Stomach smooth muscle (tissue), 2 donors: ENCODE data around the gene CACNG1.

Experiments
- H3K27ac ChIP-seq: one replicate; pipeline ENCODE4 v1.7.0; 2013; ENCODE audit warnings: mild to moderate bottlenecking, low read length, inconsistent platforms
- H3K27me3 ChIP-seq, 2 donors: one replicate each; pipeline ENCODE4 v1.7.0; 2013; ENCODE audit warnings: low read length in 2 of 2; ENCODE audit not compliant: insufficient read depth in 2 of 2, control insufficient read depth in 1 of 2
- H3K36me3 ChIP-seq, 2 donors: one replicate each; pipeline ENCODE4 v1.7.0; 2013; ENCODE audit warnings: low read length in 2 of 2; ENCODE audit not compliant: control insufficient read depth in 2 of 2, insufficient read depth in 2 of 2
- H3K4me1 ChIP-seq: one replicate; pipeline ENCODE4 v1.7.0; 2013; ENCODE audit warnings: low read length; ENCODE audit not compliant: control insufficient read depth, insufficient read depth
- H3K4me3 ChIP-seq, 2 donors: one replicate each; pipeline ENCODE4 v1.7.0; 2013; ENCODE audit warnings: low read length in 2 of 2
- H3K9ac ChIP-seq, 2 donors: one replicate each; pipeline ENCODE4 v1.7.0; 2013; ENCODE audit warnings: low read length in 2 of 2, mild to moderate bottlenecking in 1 of 2
- H3K9me3 ChIP-seq, 2 donors: one replicate each; pipeline ENCODE4 v1.7.0; 2013; ENCODE audit warnings: low read length in 2 of 2; ENCODE audit not compliant: control insufficient read depth in 2 of 2
- donor health status: healthy.
- donor health status: Pancreatic carcinoma.

The CACNG1 gene

GRCh38 chr17:67052720-67053437, 8.5 kb downstream of the CACNG1 start:
- Histone ChIP-seq H3K9me3 (peaks cover 0 to 9% of the 10 kb centered on the region in 2 donors), H3K36me3 (no peaks in the 10 kb centered on the region), H3K4me3 (no peak overlapping the region), H3K27ac (no peak overlapping the region), H3K27me3 (no peaks in the 10 kb centered on the region), H3K4me1 (no peaks in the 10 kb centered on the region), H3K9ac (no peak overlapping the region)

- Histone ChIP-seq H3K9me3 (peaks cover 0 to 9% of the 10 kb centered on the region in 2 donors), H3K27me3 (no peaks in the 10 kb centered on the region), H3K36me3 (no peaks in the 10 kb centered on the region), H3K4me3 (no peak overlapping the region), H3K9ac (no peak overlapping the region), H3K27ac (no peak overlapping the region), H3K4me1 (no peaks in the 10 kb centered on the region)
These were observed 9.2 kb downstream of the CACNG1 start for GRCh38 chr17:67053438-67054000.

- no peaks in the 10 kb centered on the region for H3K36me3 ChIP-seq
- H3K27ac ChIP-seq, result no peak overlapping the region
- H3K9ac ChIP-seq, result no peak overlapping the region
- no peak overlapping the region for H3K4me3 ChIP-seq
- H3K27me3 ChIP-seq, result no peaks in the 10 kb centered on the region
- no peaks in the 10 kb centered on the region for H3K4me1 ChIP-seq
- H3K9me3 ChIP-seq, result peaks cover 0 to 6% of the 10 kb centered on the region in 2 donors
These were observed 9.7 kb downstream of the CACNG1 start for GRCh38 chr17:67054011-67054591.

GRCh38 chr17:67054608-67055007, 10.3 kb downstream of the CACNG1 start:
- Histone ChIP-seq H3K4me3 (no peak overlapping the region), H3K27ac (no peak overlapping the region), H3K36me3 (no peaks in the 10 kb centered on the region), H3K9me3 (peaks cover 0 to 3% of the 10 kb centered on the region in 2 donors), H3K9ac (no peak overlapping the region), H3K27me3 (no peaks in the 10 kb centered on the region), H3K4me1 (no peaks in the 10 kb centered on the region)

- Histone ChIP-seq H3K27me3 (no peaks in the 10 kb centered on the region), H3K4me3 (no peak overlapping the region), H3K4me1 (no peaks in the 10 kb centered on the region), H3K27ac (no peak overlapping the region), H3K9ac (no peak overlapping the region), H3K9me3 (peaks cover 0 to 1% of the 10 kb centered on the region in 2 donors), H3K36me3 (no peaks in the 10 kb centered on the region)
These were observed 10.7 kb downstream of the CACNG1 start for GRCh38 chr17:67055041-67055443.

GRCh38 chr17:67055811-67056745, 11.7 kb downstream of the CACNG1 start:
- H3K9ac ChIP-seq, result no peak overlapping the region
- H3K4me1 ChIP-seq, result no peaks in the 10 kb centered on the region

GRCh38 chr17:67056746-67057490, 12.6 kb downstream of the CACNG1 start:
- Histone ChIP-seq H3K27me3 (no peaks in the 10 kb centered on the region), H3K36me3 (no peaks in the 10 kb centered on the region), H3K4me1 (no peaks in the 10 kb centered on the region), H3K27ac (no peak overlapping the region), H3K9me3 (no peaks in the 10 kb centered on the region), H3K4me3 (no peak overlapping the region), H3K9ac (no peak overlapping the region)

More at GRCh38 chr17:67055811-67056745, 11.7 kb downstream of the CACNG1 start:
- no peaks in the 10 kb centered on the region for H3K36me3 ChIP-seq
- no peak overlapping the region for H3K27ac ChIP-seq
- H3K9me3 ChIP-seq, result no peaks in the 10 kb centered on the region
- no peaks in the 10 kb centered on the region for H3K27me3 ChIP-seq
- no peak overlapping the region for H3K4me3 ChIP-seq

GRCh38 chr17:67058036-67058435, 13.7 kb downstream of the CACNG1 start:
- Histone ChIP-seq H3K4me1 (no peaks in the 10 kb centered on the region), H3K27ac (no peak overlapping the region), H3K27me3 (no peaks in the 10 kb centered on the region)

GRCh38 chr17:67059372-67059771, 15.0 kb downstream of the CACNG1 start:
- Histone ChIP-seq H3K9ac (no peak overlapping the region), H3K4me1 (no peaks in the 10 kb centered on the region), H3K4me3 (no peak overlapping the region), H3K27ac (no peak overlapping the region), H3K27me3 (no peaks in the 10 kb centered on the region), H3K36me3 (peaks cover 0 to 2% of the 10 kb centered on the region in 2 donors), H3K9me3 (no peaks in the 10 kb centered on the region)

More at GRCh38 chr17:67058036-67058435, 13.7 kb downstream of the CACNG1 start:
- Histone ChIP-seq H3K4me3 (no peak overlapping the region), H3K9me3 (no peaks in the 10 kb centered on the region), H3K9ac (no peak overlapping the region), H3K36me3 (peaks cover 0 to under 1% of the 10 kb centered on the region in 2 donors)

GRCh38 chr17:67063141-67063540, 18.8 kb downstream of the CACNG1 start:
- peaks cover 0 to 2% of the 10 kb centered on the region in 2 donors for H3K36me3 ChIP-seq
- H3K9ac ChIP-seq, result no peak overlapping the region
- H3K27me3 ChIP-seq, result no peaks in the 10 kb centered on the region
- no peaks in the 10 kb centered on the region for H3K9me3 ChIP-seq
- H3K4me3 ChIP-seq, result no peak overlapping the region
- no peak overlapping the region for H3K27ac ChIP-seq
- no peaks in the 10 kb centered on the region for H3K4me1 ChIP-seq
